Activated CD4-positive, alpha-beta T cell treated with anti-CD3 and anti-CD28 coated beads for 4 hours (primary cell): ENCODE data around the gene PDHB.

Experiments
- DNase-seq, 2 donors: peaks; one replicate each; pipeline ENCODE4 v3.0.0-alpha.2; 2020

PDHB gene

DNA sequence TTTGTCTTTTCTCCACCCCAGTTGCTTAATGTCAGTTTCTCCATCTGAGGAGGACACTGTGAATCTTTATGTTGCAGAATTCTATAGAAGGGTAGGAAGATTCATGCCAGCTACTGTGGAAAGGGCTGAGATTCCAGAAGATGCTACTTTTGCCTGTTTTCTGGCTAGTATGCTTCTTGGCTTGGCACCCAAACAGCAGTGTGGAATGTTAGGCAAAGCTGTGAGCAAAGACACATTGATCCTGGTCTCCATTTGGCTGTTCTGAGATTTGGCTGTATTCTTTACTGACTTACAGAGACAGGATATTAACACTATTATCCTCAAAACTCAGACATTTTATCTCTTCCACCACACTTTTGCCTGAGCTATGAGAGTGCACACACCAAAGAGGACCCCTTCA lies 39.3 kb downstream of the PDHB start:
- no peak for DNase-seq

GRCh38 chr3:58392181-58392580 lies 41.5 kb downstream of the PDHB start:
- no peak for DNase-seq

DNA sequence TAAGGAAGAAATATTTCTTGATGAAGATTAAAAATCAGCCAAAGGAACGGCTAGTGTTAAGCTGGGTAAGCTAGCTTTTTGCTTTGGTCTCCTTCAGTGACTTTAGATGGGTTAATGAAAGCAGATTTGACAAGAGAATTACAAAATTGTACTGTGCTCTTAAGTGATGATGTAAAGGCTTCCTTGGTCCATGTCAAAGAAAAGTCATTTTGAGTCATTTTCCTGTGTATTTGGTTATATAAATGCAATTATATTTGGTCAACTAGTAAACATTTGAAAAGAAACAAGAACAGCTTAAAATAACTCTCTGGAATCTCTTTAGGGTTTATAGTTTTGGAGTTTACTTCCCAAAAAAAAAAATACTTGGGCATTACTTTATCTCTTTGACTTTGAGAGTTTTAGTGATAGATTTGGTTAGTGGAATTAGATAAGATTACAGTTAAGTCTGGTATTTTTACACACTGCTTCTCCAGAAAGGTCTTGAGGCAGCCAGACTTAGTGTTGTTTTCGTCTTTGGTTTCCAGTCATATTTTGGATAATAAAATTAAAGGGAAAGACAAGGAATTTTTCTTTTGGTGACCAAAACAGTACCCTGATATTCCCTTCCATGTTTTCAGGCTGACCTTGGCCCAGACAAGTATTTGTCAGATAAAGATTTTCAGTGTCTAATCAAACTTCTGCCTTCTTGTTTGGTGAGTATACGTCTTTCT lies 42.3 kb downstream of the PDHB start:
- DNase-seq = no peak

- no peak for DNase-seq
These were observed 45.0 kb downstream of the PDHB start for GRCh38 chr3:58388550-58389091.

- DNase-seq = no peak
These were observed 45.7 kb downstream of the PDHB start for GRCh38 chr3:58387650-58388546.

DNA sequence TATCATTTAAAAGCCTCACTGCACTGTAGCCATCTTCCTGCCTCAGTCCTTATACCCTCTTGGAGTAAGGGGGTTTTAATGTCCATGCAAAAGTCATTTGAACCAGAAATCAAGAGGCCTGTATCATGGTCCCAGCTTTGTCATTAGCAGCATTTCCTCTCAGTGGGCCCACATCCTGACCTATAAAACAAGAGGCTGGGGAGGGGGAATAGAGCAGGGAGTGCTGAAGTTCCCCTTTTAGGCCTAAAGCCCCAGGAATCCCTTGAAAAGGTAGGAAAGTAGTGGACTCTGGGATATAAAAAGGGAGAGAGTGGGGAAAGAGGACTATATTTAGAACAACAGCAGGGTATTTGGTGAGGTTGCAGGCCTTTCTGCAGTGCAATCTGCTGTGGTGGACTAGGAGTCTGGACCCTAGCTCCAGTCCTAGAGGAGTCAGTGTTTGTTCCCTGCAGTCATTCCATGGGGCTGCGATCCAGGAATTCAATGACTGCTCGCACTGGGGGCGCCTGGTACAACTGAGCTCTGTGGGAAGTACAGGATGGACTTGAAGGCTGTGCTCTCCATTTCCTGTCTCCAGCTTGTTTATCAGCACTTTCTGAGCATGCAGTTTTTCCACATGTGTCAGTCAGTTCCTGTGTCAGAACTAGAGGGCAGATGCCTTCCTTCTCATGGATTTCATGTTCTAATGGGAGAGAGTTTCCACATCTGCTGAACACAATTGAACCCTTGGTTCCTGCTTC lies 46.8 kb downstream of the PDHB start:
- DNase-seq = no peak

DNA sequence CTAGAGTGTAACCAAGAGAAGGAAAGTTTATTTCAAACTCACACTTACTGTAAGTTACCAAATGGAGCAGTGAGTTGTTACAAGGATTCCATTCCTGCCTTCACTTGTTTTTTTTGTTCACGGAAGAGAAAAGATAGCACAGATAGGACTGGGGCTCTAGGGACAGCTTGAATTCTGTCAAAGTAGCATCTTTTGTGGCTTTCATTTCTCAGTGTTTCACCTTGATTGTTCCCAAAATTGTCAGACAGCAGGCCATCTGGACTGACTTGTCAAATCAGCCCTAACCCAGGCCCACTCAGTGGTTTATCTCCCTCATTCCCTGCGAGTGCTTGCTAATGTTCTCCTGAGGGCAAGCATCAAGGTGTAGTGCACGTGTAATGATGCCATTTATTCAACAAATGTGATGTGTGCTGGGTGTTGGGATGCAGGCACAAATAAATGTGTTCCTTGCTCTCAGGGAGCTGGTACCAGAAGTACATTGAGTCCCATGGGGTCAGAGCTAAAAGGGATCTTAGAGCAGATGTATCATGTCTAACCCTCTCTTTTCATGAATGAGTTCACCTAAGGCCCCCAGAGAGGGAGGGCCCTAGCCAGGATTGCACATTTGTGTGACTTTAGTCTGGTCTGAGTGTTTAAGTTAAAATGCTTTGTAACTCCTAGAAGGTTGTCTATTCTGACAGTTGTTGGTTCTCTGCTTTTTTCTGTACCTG lies 49.1 kb downstream of the PDHB start:
- no peak for DNase-seq

DNA sequence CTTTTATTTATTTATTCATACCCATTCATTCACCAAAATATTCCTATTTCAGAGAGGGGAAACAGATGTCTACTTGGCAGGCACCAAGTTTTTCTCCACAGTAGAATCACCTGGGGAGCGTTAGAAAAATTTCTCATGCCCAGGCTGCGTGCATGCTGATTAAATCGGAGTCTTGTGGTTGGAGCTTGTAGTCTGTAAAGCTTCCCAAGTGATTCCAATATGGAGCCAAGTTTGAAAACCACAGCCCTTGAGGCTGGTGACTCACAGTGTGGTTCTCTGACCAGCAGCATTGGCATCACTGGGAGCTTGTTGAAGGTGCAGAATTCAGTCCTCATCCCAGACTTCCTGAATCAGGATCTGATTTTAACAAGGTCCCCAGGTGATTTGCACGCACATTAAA lies 49.7 kb downstream of the PDHB start:
- DNase-seq = no peak

DNA sequence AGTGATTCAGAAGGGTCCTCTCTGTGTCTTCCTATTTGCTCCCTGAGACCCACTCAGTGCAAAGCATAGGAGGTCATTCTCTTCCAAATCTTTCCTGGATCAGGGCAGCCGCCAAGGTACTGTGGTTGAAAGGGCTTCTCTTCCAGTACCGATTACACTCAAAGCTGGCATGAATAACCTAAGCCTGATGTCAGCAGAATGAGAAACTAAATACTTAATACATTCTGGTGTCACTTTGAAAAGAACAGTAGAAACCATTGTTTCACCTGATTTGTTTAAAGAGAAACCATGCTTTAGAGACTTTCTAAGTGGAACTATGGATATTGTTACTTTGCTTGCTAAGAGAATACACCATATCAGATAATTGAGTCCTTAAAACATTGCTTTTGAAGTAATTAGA lies 50.2 kb downstream of the PDHB start:
- DNase-seq = no peak

DNA sequence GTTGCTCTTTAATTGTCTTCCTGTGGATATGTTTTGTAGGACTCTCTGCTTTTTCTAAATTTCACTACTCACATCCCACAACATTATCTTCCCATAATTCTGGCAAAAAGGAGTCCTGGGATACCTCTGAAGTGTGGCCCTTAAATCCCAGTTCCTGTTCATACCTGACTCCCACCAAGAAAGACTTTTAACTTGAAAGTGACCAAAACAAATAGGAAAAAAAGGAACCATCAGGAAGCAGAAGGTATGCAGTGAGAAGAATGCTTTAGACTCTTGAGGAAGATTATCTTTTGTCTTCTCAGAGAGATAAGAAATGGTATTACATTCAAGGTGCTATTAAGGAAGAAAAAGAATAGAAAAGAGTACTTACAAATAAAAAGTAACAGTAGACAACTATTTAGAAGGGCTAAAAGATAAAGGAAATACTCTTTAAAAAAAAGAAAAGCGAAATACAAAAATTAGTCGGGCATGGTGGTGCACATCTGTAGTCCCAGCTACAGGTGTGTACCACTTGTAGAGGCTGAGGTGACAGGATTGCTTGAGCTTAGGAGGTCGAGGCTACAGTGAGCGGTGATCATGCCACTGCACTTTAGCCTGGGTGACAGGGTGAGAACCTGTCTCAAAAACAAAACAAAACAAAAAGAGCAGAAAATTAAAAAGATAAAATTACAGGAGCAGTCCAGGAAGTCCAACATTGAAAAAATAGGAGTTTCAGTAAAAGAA lies 54.1 kb downstream of the PDHB start:
- DNase-seq = no peak

GRCh38 chr3:58377750-58378149 lies 55.9 kb downstream of the PDHB start:
- DNase-seq = no peak
